Calu3 (cell line): ENCODE results near the gene RABAC1. TPM values are rescaled to one million over a fixed set of nuclear protein-coding genes. Genes with fewer than 3 reads are reported as not detected.

ENCODE experiments used
- BruUV-seq: library from RNA; stranded (reverse); fragments of 400-500 nt; replicated peaks from 2 replicates; lab custom pipeline; 2021; lab: Mats Ljungman, UMichigan
- CTCF ChIA-PET: fragments of 300-600 bp; sonication (Branson Sonifier 250); formaldehyde crosslinking; loops from one replicate; lab custom pipeline; 2022; ENCODE audit warnings: antibody characterized with exemption; lab: Charles Lee
- DNase-seq: peaks from one replicate; pipeline ENCODE4 v3.0.0; 2022
- H3K27ac Mint-ChIP-seq: one replicate; pipeline ENCODE4 v1.8.0; 2022; ENCODE audit warnings: mixed read lengths; ENCODE audit not compliant: unreplicated experiment
- H3K27me3 Mint-ChIP-seq: one replicate; pipeline ENCODE4 v1.8.0; 2022; ENCODE audit warnings: mixed read lengths; ENCODE audit not compliant: unreplicated experiment
- H3K36me3 Mint-ChIP-seq: one replicate; pipeline ENCODE4 v1.8.0; 2022; ENCODE audit warnings: mild to moderate bottlenecking, moderate library complexity, mixed read lengths; ENCODE audit not compliant: insufficient read depth, unreplicated experiment
- H3K4me1 Mint-ChIP-seq: one replicate; pipeline ENCODE4 v1.8.0; 2022; ENCODE audit warnings: mild to moderate bottlenecking, low read depth, mixed read lengths; ENCODE audit not compliant: unreplicated experiment
- H3K4me3 Mint-ChIP-seq: one replicate; pipeline ENCODE4 v1.8.0; 2022; ENCODE audit warnings: mild to moderate bottlenecking, low read depth, moderate library complexity, mixed read lengths; ENCODE audit not compliant: unreplicated experiment
- H3K9me3 Mint-ChIP-seq: one replicate; pipeline ENCODE4 v1.8.0; 2022; ENCODE audit warnings: low read depth, mixed read lengths; ENCODE audit not compliant: unreplicated experiment
- intact Hi-C: fragments of 100-400 bp; cut with micrococcal nuclease; formaldehyde crosslinking; loops from one replicate; pipeline ENCODE4 v1.10.0; 2022; ENCODE audit not compliant: unreplicated experiment
- total RNA-seq: library from RNA; stranded (reverse); gene quantifications from 2 replicates; pipeline ENCODE4 v1.2.3, GENCODE V29; 2022
- TF ChIP-seq, protein P1 (sequence below): fragments of 200-600 bp; IDR thresholded peaks from one replicate; pipeline ENCODE4 v1.8.0; 2022; ENCODE audit warnings: antibody characterized with exemption; ENCODE audit not compliant: unreplicated experiment

The RABAC1 gene
- total RNA-seq, 1 experiment from 2014 or later: 116 TPM

GRCh38 chr19:41977916-41978315, 18.8 kb upstream of the RABAC1 start:
- no peak overlapping the region for H3K27ac Mint-ChIP-seq
- no peak overlapping the region for H3K4me3 Mint-ChIP-seq
- TF ChIP-seq, protein P1, sequence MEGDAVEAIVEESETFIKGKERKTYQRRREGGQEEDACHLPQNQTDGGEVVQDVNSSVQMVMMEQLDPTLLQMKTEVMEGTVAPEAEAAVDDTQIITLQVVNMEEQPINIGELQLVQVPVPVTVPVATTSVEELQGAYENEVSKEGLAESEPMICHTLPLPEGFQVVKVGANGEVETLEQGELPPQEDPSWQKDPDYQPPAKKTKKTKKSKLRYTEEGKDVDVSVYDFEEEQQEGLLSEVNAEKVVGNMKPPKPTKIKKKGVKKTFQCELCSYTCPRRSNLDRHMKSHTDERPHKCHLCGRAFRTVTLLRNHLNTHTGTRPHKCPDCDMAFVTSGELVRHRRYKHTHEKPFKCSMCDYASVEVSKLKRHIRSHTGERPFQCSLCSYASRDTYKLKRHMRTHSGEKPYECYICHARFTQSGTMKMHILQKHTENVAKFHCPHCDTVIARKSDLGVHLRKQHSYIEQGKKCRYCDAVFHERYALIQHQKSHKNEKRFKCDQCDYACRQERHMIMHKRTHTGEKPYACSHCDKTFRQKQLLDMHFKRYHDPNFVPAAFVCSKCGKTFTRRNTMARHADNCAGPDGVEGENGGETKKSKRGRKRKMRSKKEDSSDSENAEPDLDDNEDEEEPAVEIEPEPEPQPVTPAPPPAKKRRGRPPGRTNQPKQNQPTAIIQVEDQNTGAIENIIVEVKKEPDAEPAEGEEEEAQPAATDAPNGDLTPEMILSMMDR: no peak
- no TSS peak for BruUV-seq
- H3K4me1 Mint-ChIP-seq: no peaks in the 10 kb centered on the region
- no peak for DNase-seq
- peaks cover 87% of the 10 kb centered on the region for H3K27me3 Mint-ChIP-seq
- H3K9me3 Mint-ChIP-seq: no peaks in the 10 kb centered on the region
- CTCF ChIA-PET: no interaction called here
- intact Hi-C loops: no loop called here
- no peaks in the 10 kb centered on the region for H3K36me3 Mint-ChIP-seq

- no TSS peak for BruUV-seq
- H3K4me3 Mint-ChIP-seq: no peak overlapping the region
- H3K9me3 Mint-ChIP-seq: no peaks in the 10 kb centered on the region
- H3K36me3 Mint-ChIP-seq: no peaks in the 10 kb centered on the region
- CTCF ChIA-PET: no interaction called here
- peaks cover 84% of the 10 kb centered on the region for H3K27me3 Mint-ChIP-seq
- DNase-seq: no peak
- no peak overlapping the region for H3K27ac Mint-ChIP-seq
- intact Hi-C loops: no loop called here
- TF ChIP-seq, protein P1: no peak
- no peaks in the 10 kb centered on the region for H3K4me1 Mint-ChIP-seq
Observed at GRCh38 chr19:41974652-41975051, 15.5 kb upstream of the RABAC1 start.

DNA sequence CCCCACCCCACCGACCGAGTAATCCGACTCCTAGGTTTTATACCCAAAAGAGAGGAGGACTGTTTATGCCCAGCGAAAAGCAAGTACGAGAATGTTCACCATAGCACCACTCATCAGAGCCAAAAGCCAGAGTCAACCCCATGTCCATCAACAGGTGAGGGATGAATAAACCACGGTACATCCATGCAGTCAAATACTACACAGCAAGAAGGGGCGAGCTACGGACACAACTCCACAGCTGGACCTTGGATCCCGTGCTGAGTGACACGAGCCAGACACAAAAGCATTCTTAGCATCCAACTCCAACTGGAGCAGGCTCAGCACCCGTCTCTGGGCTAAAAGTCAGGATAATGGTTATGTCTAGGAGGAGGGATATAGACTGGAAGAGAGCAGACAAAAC, 12.2 kb upstream of the RABAC1 start:
- no peaks in the 10 kb centered on the region for H3K9me3 Mint-ChIP-seq
- CTCF ChIA-PET: no interaction called here
- no peak for DNase-seq
- intact Hi-C loops: no loop called here
- TF ChIP-seq, protein P1: no peak
- BruUV-seq: no TSS peak
- no peak overlapping the region for H3K27ac Mint-ChIP-seq
- no peaks in the 10 kb centered on the region for H3K36me3 Mint-ChIP-seq
- H3K4me3 Mint-ChIP-seq: no peak overlapping the region
- peaks cover 84% of the 10 kb centered on the region for H3K27me3 Mint-ChIP-seq
- no peaks in the 10 kb centered on the region for H3K4me1 Mint-ChIP-seq

DNA sequence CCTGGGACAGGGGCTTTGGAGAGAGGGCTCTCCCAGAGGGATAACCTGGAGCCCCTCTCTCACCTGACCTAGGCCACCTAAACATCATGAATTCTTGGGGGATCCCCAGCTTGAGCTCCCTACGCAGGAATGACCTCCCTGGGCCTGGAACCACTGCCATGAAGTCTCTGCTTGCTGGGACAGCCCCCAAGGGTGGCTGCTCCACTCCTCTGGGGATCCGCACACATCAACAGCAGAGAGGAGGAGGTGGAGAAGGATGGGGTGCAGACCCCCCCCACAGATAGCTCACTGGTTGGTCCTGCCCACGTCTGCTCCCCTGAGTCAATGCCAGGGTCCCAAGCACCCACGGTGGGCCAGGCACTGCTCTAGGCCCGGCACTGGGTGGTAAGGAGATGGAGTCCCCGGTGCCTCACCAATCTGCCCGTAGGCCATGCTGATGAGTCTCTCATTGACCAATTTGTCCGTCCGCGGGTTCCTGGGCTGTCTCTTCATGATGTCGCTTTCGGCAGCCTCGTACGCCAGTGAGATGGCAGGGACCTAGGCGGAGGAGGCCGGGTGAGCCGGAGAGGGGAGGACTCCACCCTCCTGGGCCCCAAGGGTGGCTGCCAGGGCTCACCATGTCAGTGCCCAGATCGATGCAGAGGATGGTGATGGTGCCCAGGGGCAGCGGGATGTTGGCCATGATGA, 10.8 kb upstream of the RABAC1 start:
- Mint-ChIP-seq H3K36me3 (no peaks in the 10 kb centered on the region), H3K27ac (no peak overlapping the region), H3K9me3 (no peaks in the 10 kb centered on the region), H3K27me3 (peaks cover 86% of the 10 kb centered on the region), H3K4me3 (no peak overlapping the region), H3K4me1 (no peaks in the 10 kb centered on the region)
- TF ChIP-seq, protein P1: no peak
- BruUV-seq: no TSS peak
- no peak for DNase-seq
- CTCF ChIA-PET: no interaction called here
- intact Hi-C loops: no loop called here
